Endothelial cell of umbilical vein (primary cell): ENCODE results near the gene TMEM183A. TPM values are rescaled to one million over a fixed set of nuclear protein-coding genes. Genes with fewer than 3 reads are reported as not detected.

Experiments used
- BruUV-seq: library from RNA; stranded (reverse); fragments of 400-500 nt; replicated peaks from 2 replicates; lab custom pipeline; 2021; lab: Mats Ljungman, UMichigan
- CTCF ChIA-PET: fragments of 300-600, 350-600 bp; sonication (Branson Sonifier 250); formaldehyde crosslinking; loops from one replicate; lab custom pipeline; 2021; ENCODE audit warnings: antibody characterized with exemption, inconsistent platforms; lab: Charles Lee
- POLR2A ChIA-PET: fragments of 300-600, 350-600 bp; sonication (Branson Sonifier 250); formaldehyde crosslinking; loops from one replicate; lab custom pipeline; 2021; ENCODE audit warnings: antibody characterized with exemption, inconsistent platforms; lab: Charles Lee
- DNase-seq: peaks from one replicate; pipeline ENCODE4 v3.0.0-alpha.2; 2011; ENCODE audit warnings: low read depth, low spot score
- FAIRE-seq: peaks from 2 replicates; lab custom pipeline; 2011; peaks lifted over from hg19 to GRCh38; lab: Jason Lieb, UNC
- H2AFZ ChIP-seq: 2 replicates; pipeline ENCODE4 v1.6.0; 2012; ENCODE audit warnings: low read depth, low read length, control low read depth, inconsistent platforms
- H3K27ac ChIP-seq: 2 replicates; pipeline ENCODE4 v1.5.1; 2011; ENCODE audit warnings: low read depth, mild to moderate bottlenecking, control low read depth, low read length, moderate library complexity; ENCODE audit not compliant: insufficient read depth
- H3K27me3 ChIP-seq, 2 experiments: 2 replicates each; pipeline versions ENCODE4 v1.6.0 to v1.6.1; 2011; ENCODE audit warnings: low read length in 2 of 2, mixed read lengths in 1 of 2; ENCODE audit not compliant: control insufficient read depth in 2 of 2, insufficient read depth in 2 of 2
- H3K36me3 ChIP-seq, 2 experiments: 2 replicates in 1 of 2; 3 replicates in 1 of 2; pipeline ENCODE4 v1.5.1; 2011; ENCODE audit warnings: low read length in 2 of 2, mild to moderate bottlenecking in 1 of 2, moderate library complexity in 1 of 2; ENCODE audit not compliant: control insufficient read depth in 2 of 2, insufficient read depth in 2 of 2; ENCODE audit errors: extremely low read depth in 1 of 2
- H3K4me1 ChIP-seq: 3 replicates; pipeline ENCODE4 v1.5.1; 2011; ENCODE audit warnings: mild to moderate bottlenecking, low read length; ENCODE audit not compliant: control insufficient read depth, insufficient read depth; ENCODE audit errors: extremely low read depth
- H3K4me2 ChIP-seq: 2 replicates; pipeline ENCODE4 v1.6.1; 2011; ENCODE audit warnings: low read length, control low read depth, mixed read lengths; ENCODE audit not compliant: insufficient read depth
- H3K4me3 ChIP-seq, 3 experiments: fragments of 200-600 bp in 1 of 3; sonication (generic), shearing (Covaris generic) in 1 of 3; replicated peaks in 1 of 3; 2 replicates each; pipeline ENCODE4 v1.5.1; 2011 to 2016; ENCODE audit warnings: control low read depth in 3 of 3, low read length in 3 of 3, mild to moderate bottlenecking in 2 of 3, inconsistent platforms in 1 of 3, low read depth in 1 of 3, moderate library complexity in 1 of 3; ENCODE audit not compliant: insufficient read depth in 1 of 3
- H3K79me2 ChIP-seq: 2 replicates; pipeline ENCODE4 v1.6.0; 2012; ENCODE audit warnings: low read length, inconsistent platforms; ENCODE audit not compliant: control insufficient read depth, insufficient read depth
- H3K9ac ChIP-seq: replicated peaks from 2 replicates; pipeline ENCODE3; 2011; ENCODE audit warnings: low read length, control low read depth; ENCODE audit not compliant: insufficient read depth; ENCODE audit errors: extremely low read depth
- H3K9me1 ChIP-seq: replicated peaks from 3 replicates; pipeline ENCODE4 v1.6.0; 2011; ENCODE audit warnings: mild to moderate bottlenecking, low read length; ENCODE audit not compliant: control insufficient read depth, insufficient read depth; ENCODE audit errors: extremely low read depth
- H3K9me3 ChIP-seq: replicated peaks from 2 replicates; pipeline ENCODE4 v1.5.1; 2012; ENCODE audit warnings: low read length, inconsistent platforms; ENCODE audit not compliant: control insufficient read depth, insufficient read depth
- H4K20me1 ChIP-seq: replicated peaks from 2 replicates; pipeline ENCODE3; 2011; ENCODE audit warnings: mild to moderate bottlenecking, low read length; ENCODE audit not compliant: control insufficient read depth, insufficient read depth; ENCODE audit errors: extremely low read depth
- EZH2 ChIP-seq: IDR thresholded peaks from 2 replicates; pipeline ENCODE4 v1.6.1; 2012; ENCODE audit warnings: borderline replicate concordance, low read depth, mild to moderate bottlenecking, moderate library complexity, low read length, inconsistent platforms; ENCODE audit not compliant: severe bottlenecking
- FOS ChIP-seq: IDR thresholded peaks from 2 replicates; pipeline ENCODE4 v1.6.1; 2011; ENCODE audit warnings: mild to moderate bottlenecking, low read length, moderate library complexity, borderline replicate concordance; ENCODE audit not compliant: insufficient read depth
- GATA2 ChIP-seq: IDR thresholded peaks from 2 replicates; pipeline ENCODE4 v1.7.0; 2011; ENCODE audit warnings: low read depth, mild to moderate bottlenecking, moderate library complexity, mixed read lengths, low read length; ENCODE audit not compliant: insufficient read length, insufficient read depth
- JUN ChIP-seq: IDR thresholded peaks from 2 replicates; pipeline ENCODE4 v1.6.1; 2011; ENCODE audit warnings: borderline replicate concordance, low read depth; ENCODE audit not compliant: insufficient read length, insufficient read depth
- MYC ChIP-seq: IDR thresholded peaks from one replicate; pipeline ENCODE4 v1.6.1; 2011; ENCODE audit warnings: mild to moderate bottlenecking, low read depth, low read length
- POLR2A ChIP-seq: IDR thresholded peaks from 2 replicates; pipeline ENCODE4 v1.6.1; 2012; ENCODE audit warnings: low read depth, mild to moderate bottlenecking, control low read depth, low read length
- POLR2AphosphoS5 ChIP-seq: IDR thresholded peaks from 2 replicates; pipeline ENCODE4 v1.6.1; 2012; ENCODE audit warnings: low read depth, mild to moderate bottlenecking, control low read depth, low read length, moderate library complexity; ENCODE audit not compliant: insufficient read depth
- dilution Hi-C: fragments of 300-500 bp; cut with MboI; formaldehyde crosslinking; loops from one replicate; pipeline ENCODE4 v1.15.0; 2019; ENCODE audit warnings: low sequenced_read_pairs; ENCODE audit not compliant: extremely low pct_ligation_motif_present
- intact Hi-C: fragments of 100-400 bp; cut with micrococcal nuclease; formaldehyde crosslinking; loops from one replicate; pipeline ENCODE4 v1.10.0; 2022
- polyA plus RNA-seq, 4 experiments: library from polyadenylated mRNA; depleted of rRNA in 3 of 4; stranded (reverse) in 3 of 4; unstranded in 1 of 4; fragments of >200 nt; gene quantifications; 2 replicates each; pipeline versions ENCODE4 v1.2.1 to v1.2.3, GENCODE V29; 2011 to 2012; ENCODE audit warnings: missing spikeins in 1 of 4
- total RNA-seq: library from RNA; stranded (reverse); gene quantifications from 2 replicates; pipeline ENCODE4 v1.2.3, GENCODE V29; 2021
- TF ChIP-seq, protein P1 (sequence below), 2 donors: IDR thresholded peaks; 1 replicate in 1 of 2; 2 replicates in 1 of 2; pipeline ENCODE4 v1.5.1; 2011; ENCODE audit warnings: low read length in 2 of 2, mild to moderate bottlenecking in 2 of 2, moderate library complexity in 2 of 2, control low read depth in 1 of 2, inconsistent platforms in 1 of 2, low read depth in 1 of 2; ENCODE audit not compliant: insufficient read depth in 1 of 2; ENCODE audit errors: extremely low read depth in 1 of 2
- TF ChIP-seq, protein P2 (sequence below): IDR thresholded peaks from 2 replicates; pipeline ENCODE4 v1.6.1; 2011; ENCODE audit not compliant: insufficient read depth, insufficient read length

The TMEM183A gene
- total and polyA plus RNA-seq, 2 donors (not counting 3 experiments of a cell fraction or from before 2014, with no cell fraction given), result 59.4 to 110 TPM

DNA sequence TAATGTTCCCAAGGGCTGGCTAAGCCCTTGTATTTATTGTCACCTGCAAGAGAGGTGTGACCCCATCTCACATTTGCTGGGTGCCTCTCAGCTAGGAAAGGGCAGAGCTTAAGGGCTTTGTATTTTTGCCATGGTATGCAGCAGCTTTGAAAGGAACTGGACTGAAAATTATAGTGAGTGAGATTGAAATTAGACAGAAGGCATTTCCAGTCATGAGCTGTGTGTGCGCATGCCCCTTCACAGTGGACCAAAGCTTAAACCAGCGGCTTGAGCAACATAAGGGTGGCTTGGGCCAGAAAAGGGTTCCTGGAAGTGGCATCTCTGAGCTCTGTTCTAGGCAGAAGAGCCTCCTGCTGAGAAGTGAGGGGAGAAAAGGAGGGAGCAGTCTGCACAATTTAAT lies 58.8 kb downstream of the TMEM183A start:
- no peak overlapping the region for H2AFZ ChIP-seq
- ChIA-PET CTCF (interaction anchor here (0.7 to 2.5 kb wide), 7 partner anchors 11 to 1742 kb away, joined by 3 to 10 read pairs (median 5); no protein-coding TSS in a partner anchor), POLR2A (no interaction called here)
- no peaks in the 10 kb centered on the region for H3K9me3 ChIP-seq
- TF ChIP-seq EZH2, result no peak
- no peak for TF ChIP-seq MYC
- TF ChIP-seq JUN, result no peak
- TF ChIP-seq POLR2A, result no peak
- no peak for TF ChIP-seq GATA2
- TF ChIP-seq, protein P1, sequence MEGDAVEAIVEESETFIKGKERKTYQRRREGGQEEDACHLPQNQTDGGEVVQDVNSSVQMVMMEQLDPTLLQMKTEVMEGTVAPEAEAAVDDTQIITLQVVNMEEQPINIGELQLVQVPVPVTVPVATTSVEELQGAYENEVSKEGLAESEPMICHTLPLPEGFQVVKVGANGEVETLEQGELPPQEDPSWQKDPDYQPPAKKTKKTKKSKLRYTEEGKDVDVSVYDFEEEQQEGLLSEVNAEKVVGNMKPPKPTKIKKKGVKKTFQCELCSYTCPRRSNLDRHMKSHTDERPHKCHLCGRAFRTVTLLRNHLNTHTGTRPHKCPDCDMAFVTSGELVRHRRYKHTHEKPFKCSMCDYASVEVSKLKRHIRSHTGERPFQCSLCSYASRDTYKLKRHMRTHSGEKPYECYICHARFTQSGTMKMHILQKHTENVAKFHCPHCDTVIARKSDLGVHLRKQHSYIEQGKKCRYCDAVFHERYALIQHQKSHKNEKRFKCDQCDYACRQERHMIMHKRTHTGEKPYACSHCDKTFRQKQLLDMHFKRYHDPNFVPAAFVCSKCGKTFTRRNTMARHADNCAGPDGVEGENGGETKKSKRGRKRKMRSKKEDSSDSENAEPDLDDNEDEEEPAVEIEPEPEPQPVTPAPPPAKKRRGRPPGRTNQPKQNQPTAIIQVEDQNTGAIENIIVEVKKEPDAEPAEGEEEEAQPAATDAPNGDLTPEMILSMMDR (IDR thresholded peaks at IDR 0.05; ENCODE audit: extremely low read depth in 1 of 2, insufficient read depth in 1 of 2, low read depth in 1 of 2, low read length in 2 of 2), result no peak
- TF ChIP-seq, protein P2, sequence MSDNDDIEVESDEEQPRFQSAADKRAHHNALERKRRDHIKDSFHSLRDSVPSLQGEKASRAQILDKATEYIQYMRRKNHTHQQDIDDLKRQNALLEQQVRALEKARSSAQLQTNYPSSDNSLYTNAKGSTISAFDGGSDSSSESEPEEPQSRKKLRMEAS, result no peak
- TF ChIP-seq FOS, result no peak
- no peak for TF ChIP-seq POLR2AphosphoS5
- no TSS peak for BruUV-seq
- no peak overlapping the region for H3K4me2 ChIP-seq
- H3K9me1 ChIP-seq, result no peaks in the 10 kb centered on the region
- dilution Hi-C loops, result no loop called here
- DNase-seq (no peak), FAIRE-seq (no peak)
- H3K4me3 ChIP-seq, result no peak overlapping the region
- no peak overlapping the region for H3K27ac ChIP-seq
- no peaks in the 10 kb centered on the region for H3K36me3 ChIP-seq
- H3K27me3 ChIP-seq, result peaks cover 3 to 7% of the 10 kb centered on the region in 2 experiments
- H3K79me2 ChIP-seq, result no peaks in the 10 kb centered on the region
- H3K9ac ChIP-seq, result no peak overlapping the region
- H4K20me1 ChIP-seq, result no peaks in the 10 kb centered on the region
- H3K4me1 ChIP-seq, result no peaks in the 10 kb centered on the region
- intact Hi-C loops, result no loop called here
